GM12872 (cell line): ENCODE results near the gene CIB4.

Experiments used
- TF ChIP-seq, protein P1 (sequence below): IDR thresholded peaks from 3 replicates; pipeline ENCODE4 v1.5.1; 2011; ENCODE audit warnings: low read depth, mild to moderate bottlenecking, low read length, moderate library complexity; ENCODE audit not compliant: insufficient read depth

The CIB4 gene

GRCh38 chr2:26636935-26637334 lies 4.2 kb downstream of the CIB4 start:
- TF ChIP-seq, protein P1, sequence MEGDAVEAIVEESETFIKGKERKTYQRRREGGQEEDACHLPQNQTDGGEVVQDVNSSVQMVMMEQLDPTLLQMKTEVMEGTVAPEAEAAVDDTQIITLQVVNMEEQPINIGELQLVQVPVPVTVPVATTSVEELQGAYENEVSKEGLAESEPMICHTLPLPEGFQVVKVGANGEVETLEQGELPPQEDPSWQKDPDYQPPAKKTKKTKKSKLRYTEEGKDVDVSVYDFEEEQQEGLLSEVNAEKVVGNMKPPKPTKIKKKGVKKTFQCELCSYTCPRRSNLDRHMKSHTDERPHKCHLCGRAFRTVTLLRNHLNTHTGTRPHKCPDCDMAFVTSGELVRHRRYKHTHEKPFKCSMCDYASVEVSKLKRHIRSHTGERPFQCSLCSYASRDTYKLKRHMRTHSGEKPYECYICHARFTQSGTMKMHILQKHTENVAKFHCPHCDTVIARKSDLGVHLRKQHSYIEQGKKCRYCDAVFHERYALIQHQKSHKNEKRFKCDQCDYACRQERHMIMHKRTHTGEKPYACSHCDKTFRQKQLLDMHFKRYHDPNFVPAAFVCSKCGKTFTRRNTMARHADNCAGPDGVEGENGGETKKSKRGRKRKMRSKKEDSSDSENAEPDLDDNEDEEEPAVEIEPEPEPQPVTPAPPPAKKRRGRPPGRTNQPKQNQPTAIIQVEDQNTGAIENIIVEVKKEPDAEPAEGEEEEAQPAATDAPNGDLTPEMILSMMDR = no peak

- TF ChIP-seq, protein P1 = no peak
Measured at GRCh38 chr2:26635401-26635800, 5.8 kb downstream of the CIB4 start.

DNA sequence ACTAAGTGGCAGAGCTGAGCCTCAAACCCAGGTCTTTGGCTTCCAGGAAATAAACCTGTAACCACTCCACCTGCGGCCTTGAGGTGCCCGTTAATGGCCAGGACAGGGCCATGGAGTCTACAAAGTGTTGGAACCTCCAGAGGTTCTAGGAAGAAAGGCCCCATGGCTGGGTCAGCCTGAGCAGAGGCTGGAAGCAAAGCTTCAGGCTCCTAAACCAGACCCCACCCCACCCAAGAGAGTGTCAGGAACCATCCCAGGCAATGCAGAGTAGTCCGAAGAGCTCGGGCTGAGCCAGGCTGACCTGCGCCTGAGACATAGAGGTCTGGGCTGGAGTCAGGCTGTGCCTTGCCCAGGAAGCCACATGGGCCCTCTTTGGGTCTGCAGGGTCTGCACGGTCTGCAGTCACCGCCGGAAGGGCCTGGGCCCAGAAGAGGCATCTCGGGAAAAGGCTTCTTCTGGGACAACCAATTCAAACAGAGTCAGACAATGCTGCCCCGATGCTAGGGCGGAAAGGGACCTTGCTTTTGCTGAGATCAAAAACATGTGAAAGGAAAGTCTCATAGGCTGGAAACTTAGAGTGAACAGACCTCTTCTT lies 6.4 kb downstream of the CIB4 start:
- TF ChIP-seq, protein P1 = no peak

- TF ChIP-seq, protein P1 = no peak
Measured at GRCh38 chr2:26633993-26634595, 7.1 kb downstream of the CIB4 start.

GRCh38 chr2:26633351-26633945 lies 7.7 kb downstream of the CIB4 start:
- TF ChIP-seq, protein P1 = no peak

DNA sequence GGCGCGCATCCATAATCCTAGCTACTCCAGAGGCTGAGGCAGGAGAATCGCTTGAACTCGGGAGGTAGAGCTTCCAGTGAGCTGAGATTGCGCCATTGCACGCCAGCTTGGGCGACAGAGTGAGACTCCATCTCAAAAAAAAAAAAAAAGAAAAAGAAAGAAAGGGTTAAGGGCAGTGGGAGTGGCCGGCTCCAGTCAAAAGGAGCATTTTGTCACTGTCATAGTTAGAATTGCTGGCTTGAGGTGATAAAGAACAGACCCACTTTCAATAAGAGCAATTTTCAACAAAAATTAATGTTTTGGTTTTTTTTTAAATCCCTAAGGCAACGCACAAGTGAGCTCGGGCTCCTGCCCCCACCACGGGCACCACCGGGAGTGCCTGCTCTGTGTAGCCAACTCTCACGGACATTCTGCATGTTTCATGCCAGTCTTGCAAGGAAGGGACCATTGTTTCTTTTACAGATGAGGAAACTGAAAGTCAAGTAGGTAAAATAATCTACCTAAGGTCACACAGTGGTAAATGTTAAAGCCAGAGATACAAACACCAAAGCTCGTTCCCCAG lies 8.5 kb downstream of the CIB4 start:
- TF ChIP-seq, protein P1 = no peak

GRCh38 chr2:26631401-26632170 lies 9.6 kb downstream of the CIB4 start:
- TF ChIP-seq, protein P1 = no peak
